Neuron (in vitro differentiated cells): ENCODE measurements around the gene DNLZ.
"Not testable (repeated sequence)": the region's sequence is repeated elsewhere in the genome, so short reads cannot be mapped to it uniquely, and the experiment has no call there.

Source experiments
- H2AFZ ChIP-seq: one replicate; pipeline ENCODE4 v1.6.1; 2013; ENCODE audit warnings: low read depth, mild to moderate bottlenecking, inconsistent platforms, low read length, moderate library complexity
- H3K27me3 ChIP-seq: one replicate; pipeline ENCODE4 v1.6.1; 2013; ENCODE audit warnings: low read length; ENCODE audit not compliant: insufficient read depth
- H3K36me3 ChIP-seq: one replicate; pipeline ENCODE4 v1.6.1; 2013; ENCODE audit warnings: low read length; ENCODE audit not compliant: insufficient read depth
- H3K4me1 ChIP-seq: one replicate; pipeline ENCODE4 v1.6.1; 2013; ENCODE audit warnings: low read length; ENCODE audit not compliant: insufficient read depth
- H3K4me3 ChIP-seq: 2 replicates; pipeline ENCODE4 v1.5.1; 2013; ENCODE audit warnings: mild to moderate bottlenecking, low read length, moderate library complexity
- H3K9me3 ChIP-seq: one replicate; pipeline ENCODE4 v1.6.1; 2013; ENCODE audit warnings: low read length

DNLZ gene

GRCh38 chr9:136363106-136363948 is at the start of gene DNLZ:
Gene DNLZ, minus strand, starts transcription at chr9:136363744. Its CDS starts 30 bp downstream, at chr9:136363714.
- Histone ChIP-seq H3K27me3 (no peaks in the 10 kb centered on the region), H2AFZ (no peak within 1 kb of the TSS), H3K4me3 (peak within 1 kb of the TSS; percentile 70), H3K4me1 (no peaks in the 10 kb centered on the region), H3K9me3 (no peaks in the 10 kb centered on the region), H3K36me3 (no peaks in the 10 kb centered on the region)

GRCh38 chr9:136412962-136413361 is 49.4 kb upstream of the DNLZ start:
- H3K27me3 ChIP-seq, result no peaks in the 10 kb centered on the region
- peaks cover 17% of the 10 kb centered on the region for H3K4me1 ChIP-seq
- H3K36me3 ChIP-seq, result peaks cover 55% of the 10 kb centered on the region
- no peak overlapping the region for H2AFZ ChIP-seq
- H3K4me3 ChIP-seq, result no peak overlapping the region
- no peaks in the 10 kb centered on the region for H3K9me3 ChIP-seq

GRCh38 chr9:136411378-136411777 is 47.8 kb upstream of the DNLZ start:
- peaks cover 50% of the 10 kb centered on the region for H3K36me3 ChIP-seq
- no peaks in the 10 kb centered on the region for H3K27me3 ChIP-seq

DNA sequence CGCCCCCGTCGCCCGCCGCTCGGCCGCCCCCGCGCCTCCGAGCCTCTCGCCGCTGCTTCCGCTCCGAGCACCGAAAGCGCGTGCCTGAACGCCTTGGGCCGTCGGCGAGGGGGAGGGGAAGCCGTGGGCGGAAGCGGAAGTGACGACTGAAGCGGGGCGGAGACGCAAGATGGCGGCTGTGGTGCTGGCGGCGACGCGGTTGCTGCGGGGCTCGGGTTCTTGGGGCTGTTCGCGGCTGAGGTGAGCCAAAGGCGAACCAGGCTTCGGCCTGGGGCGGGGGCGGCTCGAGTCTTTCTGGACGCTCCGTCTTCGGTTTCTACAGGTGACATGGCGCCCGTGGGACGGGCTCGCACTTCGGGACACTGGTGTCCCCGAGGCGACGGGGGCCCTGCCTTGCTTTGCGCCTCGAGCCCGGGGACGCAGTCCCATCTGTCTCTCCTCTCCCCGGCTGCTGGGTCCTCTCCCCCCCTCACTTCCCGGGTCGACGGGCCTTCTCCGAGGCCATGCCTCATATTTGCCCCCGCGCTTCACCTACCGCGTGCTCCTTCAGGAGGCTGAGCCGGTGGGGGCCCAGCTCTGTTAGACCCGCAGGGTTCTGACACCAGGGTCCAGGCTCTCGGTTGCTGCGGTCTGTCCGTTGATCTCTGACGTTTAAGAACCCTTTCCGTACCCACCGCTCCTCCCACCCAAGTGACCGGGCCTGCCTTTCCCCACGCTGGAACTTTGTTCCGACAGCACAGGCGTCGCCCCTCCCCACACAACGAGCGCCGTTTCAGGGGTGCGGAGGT is 47.1 kb upstream of the DNLZ start, which contains the start of the genes ENTR1 and PMPCA:
TSS of gene ENTR1 (minus strand) at position 115 of the 788 bp plus-strand sequence. CDS start 217 bp downstream, outside the sequence.
TSS of gene PMPCA (plus strand) at position 159 of the 788 bp plus-strand sequence. CDS start at position 170, 11 bp downstream.
- H3K36me3 ChIP-seq, result peaks cover 46% of the 10 kb centered on the region

More at GRCh38 chr9:136411378-136411777, 47.8 kb upstream of the DNLZ start:
- peaks cover 17% of the 10 kb centered on the region for H3K4me1 ChIP-seq
- H2AFZ ChIP-seq, result no peak overlapping the region
- H3K4me3 ChIP-seq, result peak overlapping the region; percentile 96
- no peaks in the 10 kb centered on the region for H3K9me3 ChIP-seq

DNA sequence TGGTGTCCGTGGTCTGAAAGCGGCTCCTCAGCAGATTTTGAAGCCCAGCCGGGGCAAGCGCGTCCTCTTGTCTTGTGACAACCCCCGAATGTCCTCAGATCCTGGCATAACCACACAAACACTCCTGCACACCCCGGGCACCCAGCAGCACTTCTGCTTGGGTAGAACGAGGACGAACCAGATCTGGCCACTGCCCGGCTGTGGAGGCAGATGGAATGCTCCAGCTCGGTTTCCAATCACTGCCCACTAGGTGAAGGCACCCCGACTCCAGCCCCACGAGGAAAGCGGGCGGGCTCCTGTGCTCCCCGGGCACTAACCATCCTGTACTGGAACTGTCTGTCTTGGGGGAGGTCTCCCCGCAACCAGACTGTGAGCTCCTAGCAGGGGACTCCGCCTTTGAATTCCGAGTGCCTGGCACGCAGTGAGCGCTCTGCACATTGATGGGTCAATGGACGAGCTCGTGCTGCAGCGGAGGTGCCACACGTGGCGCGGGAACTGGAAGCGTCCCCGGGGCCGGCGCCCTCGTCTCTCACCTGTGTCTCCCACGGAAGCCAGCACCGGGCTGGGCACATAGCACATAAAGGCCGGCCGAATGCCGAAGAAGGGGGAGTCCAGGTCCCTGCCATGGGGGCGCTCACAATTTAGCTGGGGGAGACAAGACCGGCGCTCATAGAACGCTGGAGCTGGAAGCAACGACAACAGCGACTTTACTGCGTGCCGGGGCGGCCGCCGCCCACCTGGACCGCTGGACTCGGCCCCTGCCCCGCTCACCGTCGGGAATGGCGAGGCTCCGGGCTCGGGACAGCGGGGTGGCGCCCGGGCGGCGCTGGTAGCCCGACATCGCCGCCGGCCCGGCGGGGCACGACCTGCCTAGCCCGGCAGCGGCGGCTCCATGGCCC is 46.3 kb upstream of the DNLZ start:
- Histone ChIP-seq H3K9me3 (no peaks in the 10 kb centered on the region), H3K4me3 (peak overlapping the region; percentile 96), H3K36me3 (peaks cover 49% of the 10 kb centered on the region)

More for the DNA sequence above, 47.1 kb upstream of the DNLZ start, which contains the start of the genes ENTR1 and PMPCA:
- Histone ChIP-seq H2AFZ (no peak within 1 kb of the TSS), H3K9me3 (no peaks in the 10 kb centered on the region), H3K4me1 (peaks cover 17% of the 10 kb centered on the region), H3K27me3 (no peaks in the 10 kb centered on the region), H3K4me3 (peak within 1 kb of the TSS; percentile 96)

GRCh38 chr9:136407911-136408310 is 44.4 kb upstream of the DNLZ start:
- Histone ChIP-seq H3K36me3 (peaks cover 43% of the 10 kb centered on the region), H3K27me3 (no peaks in the 10 kb centered on the region), H3K9me3 (no peaks in the 10 kb centered on the region), H3K4me1 (peaks cover 17% of the 10 kb centered on the region), H2AFZ (no peak overlapping the region), H3K4me3 (no peak overlapping the region)

More for the DNA sequence above, 46.3 kb upstream of the DNLZ start:
- no peaks in the 10 kb centered on the region for H3K27me3 ChIP-seq
- no peak overlapping the region for H2AFZ ChIP-seq
- peaks cover 17% of the 10 kb centered on the region for H3K4me1 ChIP-seq

DNA sequence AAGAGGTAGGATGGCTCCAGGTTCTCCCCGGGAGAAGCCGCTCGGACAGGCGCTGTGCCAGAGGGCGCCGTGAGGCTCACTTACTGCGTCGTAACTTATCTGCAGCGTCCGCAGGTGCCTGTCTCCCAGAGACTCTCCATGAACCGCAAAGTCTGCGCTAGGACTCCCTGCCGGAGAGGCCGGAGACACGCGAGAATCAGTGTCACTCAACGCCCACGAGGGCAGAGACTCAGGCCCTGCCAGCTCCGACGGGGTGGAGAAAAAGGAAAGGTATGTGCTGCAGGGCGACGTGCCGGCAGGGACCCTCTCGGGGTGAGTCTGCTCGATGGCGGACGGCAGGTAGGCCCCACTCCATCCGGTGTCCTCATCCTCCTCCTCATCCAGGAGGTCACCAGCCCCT is 43.5 kb upstream of the DNLZ start:
- peaks cover 44% of the 10 kb centered on the region for H3K36me3 ChIP-seq
- H3K4me3 ChIP-seq, H3K9me3 ChIP-seq, H2AFZ ChIP-seq, H3K27me3 ChIP-seq: not testable (repeated sequence)
- H3K4me1 ChIP-seq, result peaks cover 23% of the 10 kb centered on the region

DNA sequence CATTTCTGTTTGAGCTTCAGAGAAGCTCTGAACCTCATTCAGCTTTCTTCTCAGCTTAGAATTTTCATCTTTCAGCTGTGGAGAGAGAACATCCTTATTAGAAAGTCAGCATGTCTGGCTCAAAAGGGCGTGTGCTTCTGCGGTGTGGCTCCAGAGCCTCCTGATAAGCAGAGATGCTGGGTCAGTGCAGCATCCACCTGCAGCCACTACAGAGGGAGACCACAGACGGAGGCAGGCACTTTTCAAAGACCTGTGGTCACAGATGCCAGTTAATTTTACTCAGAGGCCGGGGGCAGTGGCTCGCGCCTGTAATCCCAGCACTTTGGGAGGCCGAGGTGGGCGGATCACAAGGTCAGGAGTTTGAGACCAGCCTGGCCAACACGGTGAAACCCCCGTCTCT is 42.4 kb upstream of the DNLZ start:
- H3K9me3 ChIP-seq, H3K27me3 ChIP-seq, H2AFZ ChIP-seq, H3K4me3 ChIP-seq: not testable (repeated sequence)
- H3K4me1 ChIP-seq, result peaks cover 20% of the 10 kb centered on the region
- peaks cover 43% of the 10 kb centered on the region for H3K36me3 ChIP-seq

- Histone ChIP-seq H3K4me3 (no peak overlapping the region), H3K9me3 (no peaks in the 10 kb centered on the region), H3K36me3 (peaks cover 43% of the 10 kb centered on the region), H3K27me3 (no peaks in the 10 kb centered on the region), H2AFZ (no peak overlapping the region), H3K4me1 (peaks cover 21% of the 10 kb centered on the region)
These were observed 41.9 kb upstream of the DNLZ start for GRCh38 chr9:136405481-136405880.

DNA sequence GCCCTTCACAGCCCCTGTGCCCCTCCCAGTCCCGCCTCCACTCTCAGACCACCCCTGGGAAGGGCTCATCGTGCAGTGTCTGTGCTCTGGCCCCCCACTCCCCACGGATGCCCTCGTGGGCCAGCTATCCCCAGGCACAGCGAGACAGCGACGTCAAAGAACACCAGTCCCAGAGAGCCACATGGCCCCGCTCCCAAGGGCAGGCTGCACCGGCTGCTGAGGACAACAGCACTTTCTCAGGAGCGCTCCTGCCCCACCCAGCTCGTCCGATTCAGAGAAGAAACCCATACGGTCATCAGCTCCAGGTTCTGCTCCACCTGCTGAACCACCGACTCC is 41.2 kb upstream of the DNLZ start:
- H3K27me3 ChIP-seq, result no peaks in the 10 kb centered on the region
- no peak overlapping the region for H2AFZ ChIP-seq
- H3K9me3 ChIP-seq, result no peaks in the 10 kb centered on the region
- no peak overlapping the region for H3K4me3 ChIP-seq
- H3K4me1 ChIP-seq, result peaks cover 23% of the 10 kb centered on the region
- H3K36me3 ChIP-seq, result peaks cover 43% of the 10 kb centered on the region

DNA sequence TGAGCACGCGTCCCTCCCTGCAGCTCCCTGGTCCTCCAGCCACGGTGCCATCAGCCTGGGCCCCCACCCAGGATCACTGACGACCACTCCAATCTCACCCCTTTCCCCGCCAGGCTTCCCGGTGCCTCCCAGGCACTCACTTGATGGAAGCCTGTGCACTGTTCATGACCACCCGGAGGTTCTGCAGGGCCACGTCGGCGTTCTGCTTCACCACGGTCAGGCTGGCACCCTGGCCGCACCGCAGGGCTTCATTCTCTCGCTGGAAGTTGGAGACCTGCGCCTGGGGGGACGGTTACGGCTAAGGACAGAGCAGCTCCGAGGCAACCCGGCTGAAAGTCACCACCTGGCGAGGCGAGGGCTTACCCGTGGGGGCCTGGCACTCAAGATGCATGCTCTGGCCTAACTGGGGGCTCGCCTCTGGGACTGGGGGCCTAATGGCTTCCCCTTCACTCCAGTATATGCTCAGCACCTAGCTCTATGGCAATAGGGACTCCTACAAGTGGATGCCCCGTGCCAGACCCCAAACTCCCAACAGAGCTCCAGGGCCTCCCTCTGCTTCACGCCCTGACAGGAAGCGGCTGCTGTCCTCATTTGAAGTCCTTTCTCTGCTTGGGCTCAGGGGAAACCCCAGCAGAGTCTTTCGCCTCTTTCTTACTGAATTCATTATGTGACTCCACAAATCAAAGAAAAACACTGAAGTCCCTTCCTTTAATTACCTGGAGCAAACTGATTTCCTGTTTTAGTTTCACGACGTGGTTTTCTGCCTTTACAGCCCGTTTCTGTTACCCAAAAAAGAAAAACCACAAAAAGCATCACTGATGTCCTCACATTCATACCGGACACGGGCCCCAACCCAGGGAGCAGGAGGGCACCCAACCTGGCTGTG is 40.6 kb upstream of the DNLZ start:
- Histone ChIP-seq H3K27me3 (no peaks in the 10 kb centered on the region), H3K9me3 (no peaks in the 10 kb centered on the region), H3K4me3 (no peak overlapping the region), H2AFZ (no peak overlapping the region), H3K36me3 (peaks cover 43% of the 10 kb centered on the region), H3K4me1 (peaks cover 23% of the 10 kb centered on the region)

GRCh38 chr9:136403538-136403914 is 40.0 kb upstream of the DNLZ start:
- Histone ChIP-seq H3K36me3 (peaks cover 43% of the 10 kb centered on the region), H2AFZ (no peak overlapping the region), H3K9me3 (no peaks in the 10 kb centered on the region), H3K4me3 (no peak overlapping the region), H3K4me1 (peaks cover 30% of the 10 kb centered on the region), H3K27me3 (no peaks in the 10 kb centered on the region)
